Neural progenitor cell (in vitro differentiated cells): Measurements from ENCODE around the gene NXN.

ENCODE experiments used
- EZH2 ChIP-seq: fragments of 200-600 bp; sonication (generic); IDR thresholded peaks from 2 replicates; pipeline ENCODE4 v1.6.1; 2017; ENCODE audit warnings: antibody characterized with exemption, mild to moderate bottlenecking, moderate library complexity
- EZH2phosphoT487 ChIP-seq: fragments of 200-600 bp; sonication (generic); IDR thresholded peaks from 2 replicates; pipeline ENCODE4 v1.6.1; 2017; ENCODE audit warnings: antibody characterized with exemption
- TF ChIP-seq, protein P1 (sequence below): fragments of 200-600 bp; sonication (generic); IDR thresholded peaks from 2 replicates; pipeline ENCODE4 v1.5.1; 2017; ENCODE audit warnings: antibody characterized with exemption, mild to moderate bottlenecking

DNA sequence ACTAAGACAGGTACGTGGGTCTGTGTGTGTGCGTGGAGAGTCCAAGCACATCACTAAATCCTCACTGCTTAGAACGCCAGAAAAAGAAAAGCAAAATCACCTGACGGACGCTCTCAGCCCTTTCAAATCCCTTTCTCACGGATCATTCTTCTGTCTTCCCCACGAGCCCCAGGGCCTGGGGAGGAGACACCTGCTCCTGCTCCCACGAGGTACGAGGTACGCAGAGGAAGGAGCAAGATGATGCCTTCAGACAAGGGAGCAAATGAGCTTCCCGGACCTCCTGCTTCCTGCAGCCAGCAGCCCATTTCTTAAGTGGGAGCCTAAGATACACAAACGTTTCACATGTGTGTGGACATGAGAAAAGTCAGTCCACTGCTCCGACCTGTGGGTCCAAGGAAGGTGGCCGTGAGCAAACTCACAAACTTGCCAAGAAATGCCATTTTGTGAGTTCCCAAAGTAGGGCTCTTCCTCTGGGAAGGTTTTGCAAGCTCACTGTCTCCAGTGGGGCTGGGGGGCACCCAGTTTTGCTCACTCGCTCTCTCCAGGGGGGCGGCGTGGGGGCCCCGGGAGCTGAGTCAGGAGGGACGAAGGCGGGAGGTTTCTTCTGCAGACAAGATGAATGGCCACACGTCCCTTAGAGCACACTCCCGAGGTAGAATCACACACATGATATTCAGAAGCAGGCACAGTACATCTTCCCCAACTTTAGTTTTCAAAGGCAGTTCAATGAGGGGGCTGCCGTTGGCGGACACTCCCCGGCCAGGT is 129.3 kb downstream of the NXN start:
- TF ChIP-seq, protein P1, sequence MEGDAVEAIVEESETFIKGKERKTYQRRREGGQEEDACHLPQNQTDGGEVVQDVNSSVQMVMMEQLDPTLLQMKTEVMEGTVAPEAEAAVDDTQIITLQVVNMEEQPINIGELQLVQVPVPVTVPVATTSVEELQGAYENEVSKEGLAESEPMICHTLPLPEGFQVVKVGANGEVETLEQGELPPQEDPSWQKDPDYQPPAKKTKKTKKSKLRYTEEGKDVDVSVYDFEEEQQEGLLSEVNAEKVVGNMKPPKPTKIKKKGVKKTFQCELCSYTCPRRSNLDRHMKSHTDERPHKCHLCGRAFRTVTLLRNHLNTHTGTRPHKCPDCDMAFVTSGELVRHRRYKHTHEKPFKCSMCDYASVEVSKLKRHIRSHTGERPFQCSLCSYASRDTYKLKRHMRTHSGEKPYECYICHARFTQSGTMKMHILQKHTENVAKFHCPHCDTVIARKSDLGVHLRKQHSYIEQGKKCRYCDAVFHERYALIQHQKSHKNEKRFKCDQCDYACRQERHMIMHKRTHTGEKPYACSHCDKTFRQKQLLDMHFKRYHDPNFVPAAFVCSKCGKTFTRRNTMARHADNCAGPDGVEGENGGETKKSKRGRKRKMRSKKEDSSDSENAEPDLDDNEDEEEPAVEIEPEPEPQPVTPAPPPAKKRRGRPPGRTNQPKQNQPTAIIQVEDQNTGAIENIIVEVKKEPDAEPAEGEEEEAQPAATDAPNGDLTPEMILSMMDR: no peak
- TF ChIP-seq EZH2phosphoT487: no peak
- TF ChIP-seq EZH2: no peak
